ENCODE results near the gene CD70.
"Not testable (repeated sequence)": the region's sequence is repeated elsewhere in the genome, so short reads cannot be mapped to it uniquely, and the experiment has no call there.

CD70 gene

GRCh38 chr19:6568816-6569215 lies 22.1 kb downstream of the CD70 start:
- DNase-seq = no peak

DNA sequence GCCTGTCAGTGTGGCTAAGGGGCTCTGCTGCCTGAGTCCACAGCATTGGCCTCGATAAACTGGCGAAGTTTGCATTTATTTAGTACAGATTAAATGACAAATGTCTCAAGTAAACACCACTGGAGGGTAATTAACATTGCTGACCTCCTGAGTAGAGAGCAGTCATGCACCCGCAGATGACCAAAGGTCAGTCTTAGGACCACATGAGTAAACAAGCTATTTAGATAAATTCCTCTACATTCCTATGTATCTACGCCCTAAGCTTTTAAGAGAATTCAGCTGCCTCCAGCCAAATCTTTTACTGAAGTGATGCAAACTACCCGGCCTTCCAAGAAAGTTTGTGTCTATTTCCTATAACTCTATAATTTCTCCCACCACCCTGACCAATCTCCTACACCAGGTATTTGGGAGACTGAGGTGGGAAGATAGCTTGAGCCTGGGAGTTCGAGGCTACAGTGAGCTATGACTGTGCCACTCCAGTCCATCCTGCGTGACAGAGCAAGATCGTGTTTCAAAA lies 22.9 kb downstream of the CD70 start:
- DNase-seq = no peak

- DNase-seq = not testable (repeated sequence)
Observed at GRCh38 chr19:6566727-6567126, 24.2 kb downstream of the CD70 start.

DNA sequence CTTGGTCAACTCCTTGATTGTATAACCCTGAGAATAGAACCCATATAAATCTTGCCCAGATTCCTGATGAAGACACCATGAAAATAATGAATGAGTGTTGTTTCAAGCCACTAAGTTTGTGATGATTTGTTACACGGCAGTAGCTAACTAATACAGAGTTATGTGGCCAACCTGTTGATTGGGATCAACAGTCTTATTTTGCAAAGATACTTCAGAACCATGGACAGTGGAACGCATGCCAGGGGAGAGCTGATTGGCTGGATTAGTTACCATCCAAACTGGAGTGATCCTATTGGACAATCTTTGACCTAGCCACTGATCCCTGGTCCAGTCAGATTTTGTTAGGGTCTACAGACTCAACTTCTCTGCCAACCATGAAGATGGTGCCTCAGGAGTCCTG lies 26.6 kb downstream of the CD70 start:
- no peak for DNase-seq

- DNase-seq = not testable (repeated sequence)
Observed at GRCh38 chr19:6562437-6562836, 28.5 kb downstream of the CD70 start.

- DNase-seq = no peak
Observed at GRCh38 chr19:6556480-6557195, 34.3 kb downstream of the CD70 start.

GRCh38 chr19:6556043-6556449 lies 34.9 kb downstream of the CD70 start:
- DNase-seq = no peak

GRCh38 chr19:6551607-6552450 lies 39.1 kb downstream of the CD70 start:
- no peak for DNase-seq

- no peak for DNase-seq
Observed at GRCh38 chr19:6551091-6551490, 39.9 kb downstream of the CD70 start.

DNA sequence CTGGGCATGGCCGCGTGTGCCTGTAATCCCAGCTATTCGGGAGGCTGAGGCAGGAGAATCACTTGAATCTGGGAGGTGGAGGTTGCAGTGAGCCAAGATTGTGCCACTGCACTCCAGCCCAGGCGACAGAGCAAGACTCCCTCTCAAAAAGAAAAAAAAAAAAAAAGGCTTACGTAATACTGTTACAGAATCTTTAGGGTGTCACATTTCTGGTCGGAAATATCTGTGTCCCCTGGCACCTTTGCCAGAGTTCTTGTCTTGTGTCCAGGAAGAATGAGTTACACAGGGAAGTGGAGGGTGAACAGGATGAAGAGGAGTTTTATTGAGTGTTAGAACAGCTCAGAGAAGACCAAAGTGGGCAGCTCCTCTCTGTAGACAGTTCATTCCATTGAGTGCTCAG lies 40.3 kb downstream of the CD70 start:
- not testable (repeated sequence) for DNase-seq

GRCh38 chr19:6543866-6544347 lies 47.0 kb downstream of the CD70 start:
- no peak for DNase-seq

DNA sequence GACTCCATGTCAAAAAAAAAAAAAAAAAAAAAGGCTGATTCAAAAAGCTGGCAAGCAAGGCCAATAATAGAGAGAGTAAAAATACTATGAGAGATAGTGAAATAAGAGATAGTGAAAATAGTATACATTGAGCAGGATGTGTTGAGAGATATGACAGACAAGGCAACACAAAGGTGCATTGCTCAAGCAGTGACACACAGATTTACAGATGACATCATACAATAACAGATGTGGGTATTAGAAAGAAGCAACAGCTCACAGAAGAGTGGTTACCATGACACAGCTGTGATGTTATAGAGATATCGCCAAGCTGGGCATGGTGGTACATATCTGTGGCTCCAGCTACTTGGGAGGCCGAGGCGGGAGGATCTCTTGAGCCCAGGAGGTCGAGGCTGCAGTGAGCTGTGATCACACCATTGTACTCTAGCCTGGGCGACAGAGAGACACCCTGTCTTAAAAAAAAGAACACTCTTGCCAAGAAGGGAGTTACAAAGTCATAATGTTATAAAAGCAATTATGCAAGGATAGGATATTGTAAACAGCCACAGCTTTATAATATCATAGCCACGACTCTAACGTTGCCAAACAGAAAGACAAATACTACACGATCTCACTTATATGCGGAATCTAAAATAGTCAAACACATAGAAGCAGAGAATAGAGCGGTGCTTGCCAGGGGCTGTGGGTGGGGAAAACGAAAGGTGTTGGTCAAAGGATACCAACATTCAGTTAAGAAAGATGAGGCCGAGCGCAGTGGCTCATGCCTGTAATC lies 49.8 kb downstream of the CD70 start:
- no peak for DNase-seq

DNA sequence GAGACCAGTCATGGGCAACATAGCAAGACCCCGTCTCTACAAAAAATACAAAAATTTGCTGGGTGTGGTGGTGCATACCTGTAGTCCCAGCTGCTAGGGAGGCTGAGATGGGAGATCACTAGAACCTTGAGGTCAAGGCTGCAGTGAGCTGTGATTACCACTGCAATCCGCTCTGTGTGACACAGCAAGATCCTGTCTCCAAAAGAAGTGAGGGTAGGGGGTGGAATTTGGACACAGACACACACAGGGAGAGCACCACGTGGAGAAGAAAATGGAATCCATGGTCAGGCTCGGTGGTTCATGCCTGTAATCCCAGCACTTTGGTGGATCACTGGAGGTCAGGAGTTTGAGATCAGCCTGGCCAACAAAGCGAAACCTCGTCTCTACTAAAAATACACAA lies 51.4 kb downstream of the CD70 start:
- DNase-seq = no peak
